Activated CD8-positive, alpha-beta T cell treated with anti-CD3 and anti-CD28 coated beads, Interleukin-2, amount 10 ng/mL, durations not matched to agents 7 days and 5 days (primary cell): ENCODE data around the gene ANKRD33B. TPM values are rescaled to one million over a fixed set of nuclear protein-coding genes. Genes with fewer than 3 reads are reported as not detected.
A peak's percentile ranks its signal among the peaks of the same experiment; 100 is the strongest.

Experiments used
- ATAC-seq: fragments of 150-1000 bp; cut with Tn5 transposase; one replicate; pipeline ENCODE4 v1.10.0; 2021; ENCODE audit warnings: moderate library complexity
- CTCF ChIA-PET: fragments of 350-600 bp; sonication (Branson Sonifier 250); formaldehyde crosslinking; loops from one replicate; lab custom pipeline; 2021; ENCODE audit warnings: antibody characterized with exemption; lab: Charles Lee
- POLR2A ChIA-PET: fragments of 350-600 bp; sonication (Branson Sonifier 250); formaldehyde crosslinking; loops from one replicate; lab custom pipeline; 2021; ENCODE audit warnings: antibody characterized with exemption; lab: Charles Lee
- DNase-seq: peaks from one replicate; pipeline ENCODE4 v3.0.0-alpha.2; 2020
- H3K27ac Mint-ChIP-seq: one replicate; pipeline ENCODE4 v1.8.0; 2021; ENCODE audit warnings: mild to moderate bottlenecking, mixed read lengths
- H3K27me3 Mint-ChIP-seq: one replicate; pipeline ENCODE4 v1.8.0; 2021; ENCODE audit warnings: low read depth, mixed read lengths
- H3K36me3 Mint-ChIP-seq: one replicate; pipeline ENCODE4 v1.8.0; 2021; ENCODE audit warnings: low read depth, mixed read lengths
- H3K4me1 Mint-ChIP-seq: one replicate; pipeline ENCODE4 v1.8.0; 2021; ENCODE audit warnings: low read depth, mixed read lengths
- H3K4me3 Mint-ChIP-seq: one replicate; pipeline ENCODE4 v1.8.0; 2021; ENCODE audit warnings: mild to moderate bottlenecking, mixed read lengths
- H3K9me3 Mint-ChIP-seq: one replicate; pipeline ENCODE4 v1.8.0; 2022; ENCODE audit warnings: mixed read lengths; ENCODE audit not compliant: insufficient read depth
- total RNA-seq, 2 experiments: library from RNA; stranded (reverse); gene quantifications; one replicate each; pipeline ENCODE4 v1.2.3, GENCODE V29; 2021

The ANKRD33B gene
- total RNA-seq, 2 experiments from 2014 or later = 4.6 to 5.5 TPM

DNA sequence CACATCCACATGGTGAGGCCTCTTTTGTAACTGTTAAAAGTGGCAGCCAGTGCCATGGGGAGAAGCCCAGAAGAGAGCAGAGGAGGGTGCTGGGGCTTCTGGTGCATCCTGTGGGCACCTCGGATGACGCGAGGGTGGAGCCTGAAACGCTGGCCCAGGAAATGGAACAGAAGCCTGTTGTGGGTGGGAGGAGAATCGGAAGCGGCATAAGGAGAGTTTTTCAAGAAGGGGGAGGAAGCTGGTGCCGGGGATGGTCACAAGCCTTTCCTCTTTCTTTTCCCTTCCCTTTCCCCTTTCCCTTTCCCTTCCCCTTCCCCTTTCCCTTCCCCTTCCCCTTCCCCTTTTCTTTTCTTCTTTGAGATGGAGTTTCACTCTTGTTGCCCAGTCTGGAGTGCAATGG lies 12.9 kb downstream of the ANKRD33B start:
- H3K9me3 Mint-ChIP-seq = no peaks in the 10 kb centered on the region
- no peak for ATAC-seq
- DNase-seq = no peak

GRCh38 chr5:10577371-10578292 lies 13.8 kb downstream of the ANKRD33B start:
- H3K9me3 Mint-ChIP-seq = no peaks in the 10 kb centered on the region
- H3K4me1 Mint-ChIP-seq = peaks cover 33% of the 10 kb centered on the region
- DNase-seq (no peak), ATAC-seq (no peak)
- H3K27ac Mint-ChIP-seq = no peak overlapping the region
- H3K4me3 Mint-ChIP-seq = no peak overlapping the region
- POLR2A ChIA-PET = interaction anchor here (0.6 kb wide), 1 partner anchor 11 kb away, joined by 3 read pairs; no protein-coding TSS in a partner anchor
- CTCF ChIA-PET = interaction anchor here (1.1 to 4.2 kb wide), 6 partner anchors 16 to 125 kb away, joined by 4 to 20 read pairs (median 4); no protein-coding TSS in a partner anchor
- H3K36me3 Mint-ChIP-seq = no peaks in the 10 kb centered on the region
- no peaks in the 10 kb centered on the region for H3K27me3 Mint-ChIP-seq

More for the DNA sequence above, 12.9 kb downstream of the ANKRD33B start:
- ChIA-PET CTCF (interaction anchor here (0.6 to 4.2 kb wide), 9 partner anchors 9 to 193 kb away, joined by 3 to 20 read pairs (median 4); no protein-coding TSS in a partner anchor), POLR2A (no interaction called here)
- H3K27ac Mint-ChIP-seq = no peak overlapping the region
- H3K4me1 Mint-ChIP-seq = peaks cover 32% of the 10 kb centered on the region
- no peak overlapping the region for H3K4me3 Mint-ChIP-seq
- no peaks in the 10 kb centered on the region for H3K36me3 Mint-ChIP-seq
- no peaks in the 10 kb centered on the region for H3K27me3 Mint-ChIP-seq

DNA sequence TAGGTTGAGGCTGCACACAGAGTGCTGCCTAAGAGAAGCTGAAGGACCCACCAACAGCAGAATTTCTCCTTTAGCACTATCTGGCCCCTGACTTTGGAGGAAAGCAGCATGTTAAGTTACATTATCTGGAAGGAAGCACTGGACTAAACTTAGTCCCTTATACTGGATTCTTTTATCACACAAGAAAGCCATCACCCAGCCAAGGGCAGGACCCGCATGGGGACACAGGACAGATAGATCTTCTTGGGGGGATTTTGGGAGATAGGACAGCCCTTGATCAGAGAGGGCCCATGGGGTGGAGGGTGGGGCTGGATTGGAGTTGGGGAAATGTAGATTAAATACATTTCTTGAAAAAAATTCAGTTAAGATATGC lies 14.4 kb downstream of the ANKRD33B start:
- ChIA-PET CTCF (interaction anchor here (1.1 kb wide), 1 partner anchor 126 kb away, joined by 4 read pairs; no protein-coding TSS in a partner anchor), POLR2A (interaction anchor here (0.6 kb wide), 1 partner anchor 11 kb away, joined by 3 read pairs; no protein-coding TSS in a partner anchor)
- Mint-ChIP-seq H3K9me3 (no peaks in the 10 kb centered on the region), H3K36me3 (no peaks in the 10 kb centered on the region), H3K4me1 (peaks cover 33% of the 10 kb centered on the region), H3K4me3 (no peak overlapping the region), H3K27me3 (no peaks in the 10 kb centered on the region), H3K27ac (no peak overlapping the region)
- DNase-seq (no peak), ATAC-seq (no peak)

DNA sequence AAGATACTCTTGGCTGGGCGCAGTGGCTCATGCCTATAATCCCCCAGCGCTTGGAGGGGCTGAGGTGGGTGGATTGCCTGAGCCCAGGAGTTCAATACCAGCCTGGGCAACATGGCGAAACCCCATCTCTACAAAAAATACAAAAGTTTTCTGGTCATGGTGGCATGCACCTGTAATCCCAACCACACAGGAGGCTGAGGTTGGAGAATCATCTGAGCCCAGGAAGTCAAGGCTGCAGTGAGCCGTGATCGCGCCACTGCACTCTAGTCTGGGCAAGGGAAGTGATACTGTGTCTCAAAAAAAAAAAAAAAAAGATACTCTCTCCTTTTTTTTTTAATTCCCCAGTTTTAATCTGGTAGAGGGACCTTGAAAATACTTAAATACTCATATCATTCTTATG lies 15.0 kb downstream of the ANKRD33B start:
- Mint-ChIP-seq H3K27ac (no peak overlapping the region), H3K27me3 (peaks cover 2% of the 10 kb centered on the region), H3K36me3 (no peaks in the 10 kb centered on the region), H3K4me1 (peaks cover 36% of the 10 kb centered on the region), H3K4me3 (no peak overlapping the region), H3K9me3 (no peaks in the 10 kb centered on the region)
- ATAC-seq = no peak
- ChIA-PET POLR2A (no interaction called here), CTCF (interaction anchor here (1.3 kb wide), 1 partner anchor 49 kb away, joined by 8 read pairs; no protein-coding TSS in a partner anchor)
- DNase-seq = peak; percentile 39

GRCh38 chr5:10579536-10580521 lies 16.0 kb downstream of the ANKRD33B start:
- Mint-ChIP-seq H3K4me1 (peaks cover 43% of the 10 kb centered on the region), H3K36me3 (no peaks in the 10 kb centered on the region), H3K4me3 (no peak overlapping the region), H3K27me3 (peaks cover 2% of the 10 kb centered on the region), H3K9me3 (no peaks in the 10 kb centered on the region), H3K27ac (no peak overlapping the region)
- no peak for ATAC-seq
- ChIA-PET CTCF (interaction anchor here (1.3 kb wide), 1 partner anchor 48 kb away, joined by 8 read pairs; no protein-coding TSS in a partner anchor), POLR2A (no interaction called here)
- no peak for DNase-seq

DNA sequence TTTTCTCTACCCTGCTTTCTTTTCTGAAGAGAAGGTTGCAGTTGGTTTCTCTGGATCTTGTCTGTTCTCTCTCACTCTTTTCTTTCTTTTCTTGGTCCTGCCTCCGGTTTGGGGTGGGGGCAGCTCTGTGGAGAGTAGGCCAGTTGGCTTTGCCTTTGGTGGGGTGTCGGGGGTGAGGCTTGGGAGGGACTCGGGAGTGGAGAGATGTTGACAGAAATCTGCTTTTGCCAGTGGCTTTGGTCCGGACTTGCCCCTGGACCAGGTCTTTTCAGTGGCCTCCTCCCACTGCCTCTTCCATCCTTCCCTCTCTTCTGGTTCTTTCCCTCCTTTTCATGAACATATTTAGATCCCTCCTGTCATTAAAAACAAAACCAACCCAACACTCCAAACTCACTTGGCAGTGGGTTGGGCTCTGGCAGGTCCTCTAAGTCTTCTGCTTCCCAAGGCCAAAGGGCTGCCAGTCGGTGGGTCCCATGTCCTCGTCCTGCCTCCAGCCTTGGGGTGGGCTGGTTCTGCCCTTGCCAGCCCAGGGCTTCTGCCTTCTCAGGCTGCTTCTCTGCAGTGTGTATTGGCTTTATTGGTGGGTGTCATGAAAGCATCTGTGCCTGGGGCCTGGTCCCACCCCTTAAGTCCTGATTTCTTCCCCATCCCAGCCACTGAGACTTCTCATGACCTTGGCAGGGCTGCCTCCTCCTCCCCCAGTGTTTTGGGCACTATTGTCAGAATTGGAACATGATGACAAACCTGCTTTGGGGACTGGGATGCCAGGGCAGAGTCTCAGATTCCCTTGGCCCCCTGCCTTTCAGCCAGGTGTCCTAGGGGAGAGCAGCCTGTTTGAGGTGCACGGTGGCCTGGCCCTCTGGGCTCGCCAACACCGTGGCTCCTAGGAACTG lies 16.9 kb downstream of the ANKRD33B start:
- H3K4me1 Mint-ChIP-seq = peaks cover 49% of the 10 kb centered on the region
- H3K4me3 Mint-ChIP-seq = no peak overlapping the region
- ATAC-seq (no peak), DNase-seq (no peak)
- H3K27ac Mint-ChIP-seq = no peak overlapping the region
- peaks cover 2% of the 10 kb centered on the region for H3K27me3 Mint-ChIP-seq
- ChIA-PET POLR2A (no interaction called here), CTCF (no interaction called here)
- H3K9me3 Mint-ChIP-seq = no peaks in the 10 kb centered on the region
- no peaks in the 10 kb centered on the region for H3K36me3 Mint-ChIP-seq

DNA sequence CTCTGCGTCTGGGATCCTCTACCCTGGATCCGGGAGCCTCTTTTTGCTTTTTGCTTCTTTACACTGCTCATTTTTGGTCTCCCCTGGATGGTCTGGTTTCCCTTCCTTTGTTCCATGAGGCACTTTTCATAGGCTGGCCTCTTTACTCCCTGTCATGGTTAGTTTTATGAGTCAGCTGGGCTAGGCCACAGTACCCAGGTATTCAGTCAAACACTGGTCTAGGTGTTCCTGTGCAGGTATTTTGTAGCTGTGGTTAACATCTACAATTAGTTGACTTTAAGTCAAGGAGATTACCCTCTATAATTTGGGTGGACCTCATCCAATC lies 17.5 kb downstream of the ANKRD33B start:
- ATAC-seq = no peak
- peaks cover 2% of the 10 kb centered on the region for H3K27me3 Mint-ChIP-seq
- CTCF ChIA-PET = no interaction called here

DNA sequence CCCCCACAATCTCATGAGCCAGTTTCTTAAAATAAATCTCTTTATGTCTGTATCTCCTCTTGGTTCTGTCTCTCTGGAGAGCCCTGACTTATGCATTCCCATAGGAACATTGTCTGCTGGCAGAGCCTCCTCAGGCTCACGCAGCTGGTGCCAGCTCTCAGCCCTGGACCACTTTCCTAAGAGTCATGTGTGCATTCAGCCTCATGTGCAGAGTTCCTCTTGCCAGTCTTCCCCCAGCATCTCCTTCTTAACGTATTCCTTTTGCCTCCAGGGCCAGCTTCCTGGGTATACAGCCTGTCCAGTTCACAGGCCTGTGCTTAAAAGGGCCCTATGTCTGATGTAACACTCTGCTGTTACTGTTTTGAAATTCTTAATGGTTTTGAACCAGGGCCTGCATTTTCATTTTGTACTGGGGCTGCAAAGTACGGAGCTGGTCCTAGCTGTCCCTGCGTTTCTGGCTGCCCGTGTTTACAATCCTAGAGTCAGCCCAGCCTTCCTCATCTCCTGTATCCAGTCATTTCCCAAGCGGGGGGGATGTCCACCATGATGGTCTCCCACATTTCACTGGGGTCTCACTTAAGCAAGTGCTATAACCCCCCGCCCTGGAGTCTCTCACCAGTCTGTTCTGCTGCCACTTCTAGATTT lies 18.1 kb downstream of the ANKRD33B start:
- Mint-ChIP-seq H3K36me3 (no peaks in the 10 kb centered on the region), H3K4me3 (no peak overlapping the region), H3K27me3 (peaks cover 2% of the 10 kb centered on the region), H3K4me1 (peaks cover 47% of the 10 kb centered on the region), H3K9me3 (no peaks in the 10 kb centered on the region), H3K27ac (no peak overlapping the region)
- ATAC-seq (no peak), DNase-seq (no peak)
- CTCF ChIA-PET = interaction anchor here (0.6 kb wide), 1 partner anchor 40 kb away, joined by 3 read pairs; no protein-coding TSS in a partner anchor
- POLR2A ChIA-PET = no interaction called here

More for the DNA sequence above, 17.5 kb downstream of the ANKRD33B start:
- Mint-ChIP-seq H3K4me3 (no peak overlapping the region), H3K9me3 (no peaks in the 10 kb centered on the region), H3K4me1 (peaks cover 49% of the 10 kb centered on the region), H3K27ac (peak overlapping the region; percentile 22), H3K36me3 (no peaks in the 10 kb centered on the region)
- no peak for DNase-seq
- POLR2A ChIA-PET = no interaction called here

DNA sequence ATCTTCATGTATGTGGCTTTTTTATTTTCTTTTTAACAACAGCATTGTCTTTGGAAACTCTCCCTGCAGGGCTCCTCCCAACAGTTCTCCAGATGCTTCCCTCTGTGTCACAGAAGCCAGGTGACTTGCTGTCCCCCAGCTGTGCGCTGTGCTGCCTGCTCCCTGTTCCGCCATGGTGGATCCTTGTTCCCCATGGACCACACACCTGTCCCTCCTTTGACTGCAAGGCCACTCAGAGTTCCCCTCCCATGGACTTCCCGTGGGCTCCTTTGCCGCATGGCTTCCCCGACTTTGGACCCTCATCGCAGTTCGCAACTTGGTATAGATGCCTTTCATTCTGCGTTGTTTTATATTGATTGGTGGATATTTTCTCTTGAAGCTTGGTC lies 18.6 kb downstream of the ANKRD33B start:
- Mint-ChIP-seq H3K9me3 (no peaks in the 10 kb centered on the region), H3K4me3 (no peak overlapping the region), H3K27ac (no peak overlapping the region), H3K27me3 (peaks cover 4% of the 10 kb centered on the region), H3K4me1 (peaks cover 47% of the 10 kb centered on the region), H3K36me3 (no peaks in the 10 kb centered on the region)
- no peak for DNase-seq
- POLR2A ChIA-PET = no interaction called here
- no peak for ATAC-seq
- CTCF ChIA-PET = interaction anchor here (0.6 kb wide), 1 partner anchor 41 kb away, joined by 3 read pairs; no protein-coding TSS in a partner anchor
